GM19395 (cell line): ENCODE measurements around the gene FLACC1.
A peak's percentile ranks its signal among the peaks of the same experiment; 100 is the strongest.

Source experiments
- ATAC-seq: cut with Tn5 transposase; IDR thresholded peaks from one replicate; pipeline ENCODE4 v1.9.1; 2021; ENCODE audit warnings: mild to moderate bottlenecking, moderate library complexity; ENCODE audit not compliant: unreplicated experiment

Gene FLACC1

DNA sequence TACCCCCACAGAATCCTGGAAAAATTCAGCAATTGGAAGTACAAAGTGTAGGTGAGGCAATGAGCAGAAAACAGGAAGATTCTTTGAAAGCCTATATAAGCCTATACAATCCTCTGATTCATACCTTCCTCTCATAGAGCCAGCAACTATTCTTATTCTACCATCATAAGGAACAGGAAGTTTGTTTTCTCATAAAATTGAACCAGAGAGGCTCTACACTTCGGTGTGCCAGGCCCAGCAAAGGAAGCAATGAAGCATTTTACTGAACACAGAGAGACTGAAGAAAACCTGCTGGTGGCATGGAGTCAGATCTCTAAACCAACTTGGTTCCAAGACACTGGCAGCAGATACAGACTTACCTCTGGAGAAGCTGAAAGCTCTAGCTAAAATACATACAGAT lies 78.1 kb downstream of the FLACC1 start:
- ATAC-seq, result no peak

DNA sequence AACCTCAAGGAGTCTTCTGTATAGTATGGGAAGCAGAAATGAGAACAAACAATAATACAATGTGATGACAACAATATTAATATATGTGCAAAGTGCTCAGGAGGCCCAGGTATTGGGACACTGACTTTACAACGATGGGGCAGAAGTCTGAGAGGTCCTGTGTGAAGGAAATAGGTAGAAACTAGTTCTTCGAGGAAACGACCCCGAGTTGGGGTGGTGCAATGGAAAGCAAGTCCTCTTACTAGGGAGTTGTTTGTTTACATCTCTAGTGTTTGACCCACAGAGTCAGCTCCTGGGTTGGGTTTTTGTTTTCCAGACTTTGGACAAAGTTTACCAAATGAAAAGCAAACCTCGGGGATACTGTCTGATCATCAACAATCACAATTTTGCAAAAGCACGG lies 80.6 kb downstream of the FLACC1 start:
- no peak for ATAC-seq

DNA sequence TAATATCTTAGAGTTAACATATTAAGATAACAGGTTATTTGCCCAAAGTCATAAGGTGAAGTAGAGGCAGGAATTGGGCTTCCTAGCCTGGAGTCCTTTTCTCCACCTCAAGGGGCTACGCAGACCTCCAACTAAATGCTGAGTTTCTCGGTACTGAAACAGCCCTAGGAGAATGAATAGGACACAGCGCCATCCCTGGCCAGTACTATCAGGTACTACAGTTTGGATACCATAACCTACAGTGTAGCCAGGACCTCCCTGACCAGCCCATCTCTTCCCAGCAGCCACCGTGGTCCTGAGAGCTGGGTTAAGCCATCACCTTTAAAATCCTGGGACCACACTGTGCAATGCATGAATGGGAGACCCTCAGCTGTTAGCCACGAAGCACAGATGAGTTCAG lies 81.2 kb downstream of the FLACC1 start:
- ATAC-seq, result no peak

DNA sequence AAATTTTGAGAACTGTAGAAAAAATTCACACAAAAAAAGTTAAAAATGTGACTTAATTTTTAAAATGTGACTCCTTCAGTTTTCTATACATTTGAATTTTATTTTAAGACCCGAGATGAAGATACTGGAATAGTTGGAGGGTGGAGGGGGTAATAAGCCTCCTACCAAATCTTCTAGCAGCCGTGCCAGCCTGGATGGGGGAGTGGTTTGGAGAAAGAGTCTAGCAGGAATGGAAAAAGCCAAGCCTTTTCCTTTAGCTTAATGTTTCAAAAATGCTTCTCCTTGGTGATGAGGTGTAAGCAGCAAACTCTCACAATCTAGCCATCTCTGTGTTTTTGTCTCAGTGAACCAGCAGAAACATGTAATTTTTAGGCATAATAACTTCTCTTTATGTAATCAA lies 82.1 kb downstream of the FLACC1 start:
- ATAC-seq, result no peak

DNA sequence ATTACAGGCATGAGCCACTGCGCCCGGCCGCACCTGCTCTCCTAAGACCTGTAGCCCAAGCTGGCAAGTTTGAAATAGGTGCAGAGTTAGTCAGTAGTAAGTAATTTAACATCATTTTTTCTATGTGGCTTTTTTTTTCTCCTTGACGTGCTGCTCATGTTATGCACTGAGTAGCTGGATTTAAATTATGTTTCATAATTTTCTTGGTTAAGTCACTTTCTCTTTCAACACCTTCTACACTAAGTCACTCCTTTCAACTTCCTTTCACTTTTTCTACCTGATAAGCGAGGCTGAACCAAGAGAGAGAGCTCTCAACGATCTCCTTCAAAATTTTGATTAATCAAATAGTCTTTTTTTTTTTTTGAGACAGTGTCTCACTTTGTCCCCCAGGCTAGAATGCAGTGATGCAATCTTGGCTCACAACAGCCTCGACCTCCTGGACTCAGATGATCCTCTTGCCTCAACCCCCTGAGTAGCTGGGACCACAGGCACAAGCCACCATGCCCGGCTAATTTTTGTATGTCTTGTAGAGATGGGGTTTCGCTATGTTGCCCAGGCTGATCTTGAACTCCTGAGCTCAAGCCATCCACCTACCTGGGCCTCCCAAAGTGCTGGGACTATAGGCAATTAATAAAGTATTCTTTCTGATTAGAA lies 83.7 kb downstream of the FLACC1 start:
- no peak for ATAC-seq

DNA sequence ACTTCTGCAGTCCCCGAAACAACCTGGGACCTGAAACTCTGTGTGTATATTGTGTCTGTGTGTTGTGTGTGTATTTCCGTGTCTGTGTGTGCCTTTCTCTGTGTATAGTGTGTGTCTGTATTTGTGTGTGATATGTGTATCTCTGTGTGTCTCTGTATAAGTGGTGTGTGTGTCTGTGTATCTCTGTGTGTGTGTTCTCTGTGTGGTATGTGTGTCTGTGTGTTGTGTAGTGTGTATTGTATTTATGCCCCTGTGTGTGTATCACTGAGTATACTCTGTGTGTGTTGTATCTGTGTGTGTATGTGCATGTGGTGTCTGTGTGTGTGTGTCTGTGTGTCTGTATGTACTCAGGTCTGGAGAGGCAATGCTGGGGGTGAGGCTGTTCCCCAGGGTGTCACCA lies 85.2 kb downstream of the FLACC1 start:
- no peak for ATAC-seq

DNA sequence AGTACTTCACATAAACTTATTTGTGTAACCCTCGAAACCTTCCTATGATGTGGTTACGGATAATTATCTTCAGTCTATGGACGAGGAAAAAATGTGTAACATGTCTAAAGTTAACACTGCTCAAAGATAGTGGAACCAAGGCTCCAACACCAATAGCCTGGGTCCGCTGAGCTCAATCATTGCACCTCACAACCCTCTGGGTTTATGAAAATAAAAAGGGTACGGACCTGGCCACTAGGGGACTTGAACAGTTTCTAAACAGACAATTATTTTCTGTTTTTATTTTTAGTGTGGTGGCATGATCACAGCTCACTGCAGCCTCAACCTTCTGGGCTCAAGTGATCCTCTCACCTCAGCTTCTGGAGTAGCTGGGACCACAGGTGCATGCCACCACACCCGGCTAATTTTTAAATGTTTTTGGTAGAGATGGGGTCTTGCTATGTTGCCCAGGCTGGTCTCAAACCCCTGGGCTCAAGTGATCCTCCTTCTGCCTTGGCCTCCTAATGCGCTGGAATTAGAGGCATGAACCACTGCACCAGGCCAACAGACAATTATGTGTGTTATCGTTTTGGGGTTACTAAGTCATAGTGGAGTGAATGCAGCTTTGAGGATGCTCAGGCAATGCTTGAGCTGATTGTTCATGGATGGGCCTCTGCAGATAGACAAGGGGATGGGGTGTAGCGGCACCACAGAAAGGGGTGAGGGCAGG lies 86.7 kb downstream of the FLACC1 start:
- ATAC-seq, result no peak

DNA sequence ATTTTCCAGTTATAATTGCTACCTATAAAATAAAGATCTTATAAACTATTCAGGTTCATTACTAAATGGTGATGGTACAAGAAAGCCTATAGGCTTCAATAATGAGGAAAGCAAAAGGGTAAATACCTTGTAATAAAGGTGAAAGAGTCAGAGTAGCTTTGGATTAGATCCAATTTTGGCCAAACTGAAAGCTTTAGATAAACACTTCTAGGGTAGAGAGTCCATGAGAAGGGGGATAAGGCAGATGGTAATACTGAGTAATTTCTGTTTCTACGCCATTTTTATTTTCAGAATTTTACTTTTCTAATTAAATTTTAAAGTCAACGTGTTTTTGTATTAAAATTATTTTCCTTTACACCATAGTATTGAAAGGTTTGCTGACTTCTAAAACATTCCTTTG lies 87.4 kb downstream of the FLACC1 start:
- ATAC-seq, result no peak

DNA sequence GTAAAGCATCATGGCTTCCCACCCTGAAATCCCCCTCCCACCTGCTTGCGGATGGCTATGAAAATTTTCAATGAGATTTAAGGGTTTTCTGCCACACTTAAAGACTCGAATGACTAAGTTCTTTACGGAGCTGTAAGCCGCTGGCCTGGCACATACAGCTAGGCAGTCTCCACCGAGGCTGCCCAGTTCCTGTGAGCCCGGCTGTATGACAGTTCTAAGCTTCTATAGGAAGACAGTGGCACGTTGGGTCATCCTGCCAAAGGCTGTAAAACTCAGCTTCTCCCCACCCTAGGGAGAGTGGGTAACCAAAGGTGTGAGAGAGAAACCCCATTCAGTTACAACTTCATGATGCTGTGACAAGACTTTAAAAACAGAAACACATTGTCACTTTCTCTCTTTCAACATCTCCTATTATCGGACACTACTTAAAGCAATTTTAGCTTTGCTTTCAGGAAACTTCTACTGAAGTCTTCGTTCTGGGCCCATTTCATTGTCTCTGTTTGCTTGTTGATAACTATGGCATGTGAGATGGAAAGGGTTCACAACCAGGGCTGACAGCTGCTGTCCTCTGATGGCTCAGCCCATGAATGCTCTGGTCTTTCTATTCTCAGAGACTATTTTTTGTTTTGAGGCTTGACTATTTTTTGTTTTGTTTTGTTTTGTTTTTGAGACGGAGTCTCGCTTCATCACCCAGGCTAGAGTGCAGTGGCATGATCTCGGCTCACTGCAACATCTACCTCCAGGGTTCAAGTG lies 89.7 kb downstream of the FLACC1 start:
- ATAC-seq, result no peak

DNA sequence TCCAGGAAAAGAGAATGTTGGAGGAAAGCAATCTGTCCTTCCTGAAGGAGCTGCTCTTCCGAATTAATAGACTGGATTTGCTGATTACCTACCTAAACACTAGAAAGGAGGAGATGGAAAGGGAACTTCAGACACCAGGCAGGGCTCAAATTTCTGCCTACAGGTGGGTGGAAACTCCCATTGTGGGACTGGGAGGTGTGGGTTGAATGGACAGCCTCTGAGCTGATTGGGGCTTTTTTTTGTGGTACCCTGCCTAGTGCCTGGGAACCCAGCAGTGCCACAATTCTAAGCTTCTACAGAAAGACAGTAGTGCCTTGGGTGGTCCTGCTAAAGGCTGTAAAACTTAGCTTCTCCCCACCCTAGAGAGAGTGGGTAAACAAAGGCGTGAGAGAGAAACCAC lies 90.5 kb downstream of the FLACC1 start:
- ATAC-seq, result no peak

DNA sequence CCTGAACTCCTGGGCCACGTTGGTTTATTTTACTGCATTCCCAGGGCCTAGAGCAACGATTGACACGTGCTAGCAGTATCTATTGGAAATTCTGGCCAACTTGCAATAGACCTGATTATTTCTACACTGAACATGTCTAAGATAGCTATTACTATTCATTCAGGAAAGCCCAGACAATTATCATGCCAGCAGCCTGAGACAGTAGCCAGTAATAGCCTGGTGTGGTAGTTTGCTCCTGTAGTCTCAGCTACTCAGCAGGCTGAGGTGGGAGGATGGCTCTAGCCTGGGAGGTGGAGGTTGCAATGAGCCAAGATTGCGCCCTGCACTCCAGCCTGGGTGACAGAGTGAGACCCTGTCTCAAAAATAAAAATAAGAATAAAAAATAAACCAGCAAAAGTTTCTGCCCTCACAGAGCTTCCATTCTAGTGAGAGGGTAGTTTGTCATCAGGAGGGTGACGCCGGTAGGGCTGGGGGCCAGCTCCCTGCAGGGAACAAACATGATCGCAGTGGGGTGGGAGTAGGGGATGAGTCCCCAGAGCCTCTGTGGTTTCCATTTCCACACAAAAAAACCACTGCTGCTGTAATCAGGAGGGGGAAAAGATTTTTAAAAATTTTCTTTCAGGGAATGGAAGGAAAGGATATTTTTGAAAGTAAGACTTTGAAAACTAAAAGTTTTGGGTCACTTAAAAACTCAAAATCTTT lies 92.5 kb downstream of the FLACC1 start:
- ATAC-seq, result no peak

DNA sequence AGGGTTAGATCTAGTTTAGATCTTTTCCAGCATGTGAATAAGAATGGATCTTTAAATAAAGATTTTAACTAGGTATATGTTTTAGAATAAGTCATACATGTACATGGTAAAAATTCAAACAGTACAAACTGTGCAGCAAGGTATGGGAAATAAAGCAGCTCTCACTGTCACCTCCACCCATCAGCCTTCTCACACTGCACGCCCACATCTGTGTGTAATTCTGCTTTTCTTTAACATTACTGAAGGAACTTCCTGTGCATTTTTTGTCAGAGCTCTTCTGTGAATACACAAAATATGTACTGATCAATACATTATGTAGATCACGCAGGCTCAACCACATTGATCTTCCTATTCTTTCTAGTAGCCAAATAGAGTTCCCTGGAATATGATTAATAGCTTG lies 93.4 kb downstream of the FLACC1 start:
- ATAC-seq, result no peak

DNA sequence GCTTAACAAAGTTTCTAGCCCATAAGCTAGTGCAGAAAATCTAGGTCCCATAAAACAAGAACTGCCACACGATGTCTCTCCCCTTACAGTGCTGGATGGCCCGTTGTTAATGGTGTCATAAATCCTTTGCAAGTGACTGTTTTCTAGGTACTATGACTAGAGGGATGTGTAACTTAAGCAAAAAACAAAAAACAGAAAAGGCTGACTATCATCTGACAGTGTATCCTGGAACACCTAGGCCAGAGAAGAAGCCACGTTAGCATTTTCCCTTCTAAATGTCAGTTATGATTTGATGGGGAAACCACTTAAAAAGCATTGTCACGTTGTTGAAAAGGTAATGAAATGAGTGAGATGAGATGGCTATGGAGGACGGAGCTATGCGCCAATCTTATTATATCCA lies 94.4 kb downstream of the FLACC1 start:
- no peak for ATAC-seq

DNA sequence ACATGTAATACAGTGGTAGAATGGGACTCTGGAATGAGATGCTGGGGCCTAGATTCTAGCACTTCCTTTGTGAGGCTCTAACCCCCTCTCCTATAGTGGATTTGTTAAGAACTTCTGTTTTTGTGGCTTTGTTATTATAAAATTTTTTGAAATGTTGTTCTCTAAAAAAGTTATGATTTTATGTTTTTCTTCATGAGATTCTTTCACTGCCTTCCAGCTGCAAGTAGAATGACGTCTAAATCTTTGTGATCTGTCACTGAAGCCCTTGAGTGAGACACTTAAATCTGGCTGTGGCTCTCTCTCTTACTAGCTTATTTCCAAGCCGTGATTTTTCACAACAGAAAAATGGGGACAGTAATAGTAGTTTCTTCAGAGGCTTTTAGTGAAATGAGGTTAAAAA lies 95.2 kb downstream of the FLACC1 start:
- ATAC-seq, result no peak

DNA sequence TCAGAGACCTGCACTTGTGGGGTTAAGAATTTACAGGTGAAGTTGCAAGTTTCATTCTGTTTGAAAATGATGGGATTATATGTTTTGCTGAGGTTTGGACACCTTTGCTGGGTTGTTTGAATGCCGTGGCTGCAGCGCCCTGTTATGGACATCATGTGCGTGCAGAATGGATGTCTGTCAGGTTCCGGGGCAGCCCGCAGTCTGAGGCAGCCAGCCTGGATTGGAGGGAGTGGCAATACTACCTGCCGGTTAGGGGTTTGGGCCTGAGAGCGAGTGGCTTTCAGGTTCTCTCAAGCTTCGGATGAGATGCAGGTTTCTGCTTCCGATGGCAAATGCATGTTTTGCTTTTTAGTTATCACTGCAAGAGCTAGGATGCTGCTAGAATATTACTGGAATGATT lies 95.7 kb downstream of the FLACC1 start:
- no peak for ATAC-seq

DNA sequence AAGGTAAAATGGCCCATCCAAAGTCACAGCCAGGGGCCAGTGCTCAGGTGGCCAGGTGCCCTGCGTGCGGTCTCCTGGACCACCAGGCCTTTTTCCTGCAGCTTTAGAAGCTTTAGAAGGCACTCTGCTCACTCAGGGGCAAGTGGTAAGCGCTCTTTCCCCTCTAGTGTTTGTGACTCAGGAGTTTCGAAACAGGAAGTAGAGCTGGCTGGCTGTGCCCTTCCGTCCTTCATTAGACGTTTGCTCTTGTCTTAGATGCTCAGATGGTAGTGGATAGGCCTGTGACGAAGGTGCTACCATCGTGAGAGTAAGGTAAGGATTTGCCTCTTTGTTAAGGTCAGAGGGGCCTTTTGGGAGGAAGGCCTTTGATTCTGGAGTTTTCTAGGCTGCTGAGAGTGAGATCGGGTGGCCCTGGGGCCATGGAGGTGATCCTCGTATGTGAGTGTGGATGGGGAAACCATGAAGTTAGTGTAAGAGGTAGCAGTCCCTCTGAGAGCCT lies 96.8 kb downstream of the FLACC1 start, which contains the start of gene CASP8:
Gene CASP8 (plus strand): TSS at position 235 of the 499 bp plus-strand sequence. CDS start 5,951 bp downstream, outside the sequence.
- peak; percentile 41 for ATAC-seq

DNA sequence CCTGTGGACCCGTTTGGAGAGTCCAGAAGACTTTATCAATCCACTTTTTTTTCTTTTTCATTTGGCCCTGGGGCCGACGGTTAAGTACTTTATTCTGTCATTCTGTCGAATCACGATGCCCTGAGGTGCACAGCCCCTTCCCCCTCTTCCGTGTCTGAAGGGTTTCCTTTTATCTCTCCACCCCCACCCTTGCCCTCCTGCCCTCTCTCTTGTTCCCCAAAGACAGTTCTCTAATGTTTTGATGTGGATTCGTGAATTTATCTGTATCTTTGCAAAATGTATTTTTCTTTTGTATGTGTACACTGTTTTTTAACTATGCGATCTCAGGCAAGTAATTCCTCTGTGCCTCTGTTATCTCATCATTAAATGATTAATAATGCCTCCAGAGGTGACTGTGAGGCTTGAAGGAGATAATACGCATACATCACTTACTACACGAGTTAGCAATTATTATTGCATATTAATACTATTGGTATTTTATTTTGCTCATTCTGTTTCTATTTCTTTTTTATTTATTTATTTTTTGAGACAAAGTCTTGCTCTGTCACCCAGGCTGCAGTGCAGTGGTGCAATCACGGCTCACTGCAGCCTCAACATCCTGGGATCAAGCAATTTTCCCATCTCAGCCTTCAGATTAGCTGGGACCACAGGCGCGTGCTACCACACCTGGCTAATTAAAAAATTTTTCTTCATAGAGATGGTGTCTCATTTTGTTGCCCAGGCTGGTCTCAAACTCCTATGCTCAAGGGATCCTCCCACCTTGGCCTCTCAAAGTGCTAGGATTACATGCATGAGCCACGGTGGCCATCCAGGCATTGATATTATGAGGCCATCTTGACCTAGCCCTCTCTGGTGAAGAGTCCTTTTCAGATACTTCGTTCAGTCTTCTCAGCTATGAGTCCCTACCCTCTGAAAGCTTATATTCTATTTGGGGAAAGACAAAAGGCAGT lies 98.2 kb downstream of the FLACC1 start:
- ATAC-seq, result peak; percentile 15

DNA sequence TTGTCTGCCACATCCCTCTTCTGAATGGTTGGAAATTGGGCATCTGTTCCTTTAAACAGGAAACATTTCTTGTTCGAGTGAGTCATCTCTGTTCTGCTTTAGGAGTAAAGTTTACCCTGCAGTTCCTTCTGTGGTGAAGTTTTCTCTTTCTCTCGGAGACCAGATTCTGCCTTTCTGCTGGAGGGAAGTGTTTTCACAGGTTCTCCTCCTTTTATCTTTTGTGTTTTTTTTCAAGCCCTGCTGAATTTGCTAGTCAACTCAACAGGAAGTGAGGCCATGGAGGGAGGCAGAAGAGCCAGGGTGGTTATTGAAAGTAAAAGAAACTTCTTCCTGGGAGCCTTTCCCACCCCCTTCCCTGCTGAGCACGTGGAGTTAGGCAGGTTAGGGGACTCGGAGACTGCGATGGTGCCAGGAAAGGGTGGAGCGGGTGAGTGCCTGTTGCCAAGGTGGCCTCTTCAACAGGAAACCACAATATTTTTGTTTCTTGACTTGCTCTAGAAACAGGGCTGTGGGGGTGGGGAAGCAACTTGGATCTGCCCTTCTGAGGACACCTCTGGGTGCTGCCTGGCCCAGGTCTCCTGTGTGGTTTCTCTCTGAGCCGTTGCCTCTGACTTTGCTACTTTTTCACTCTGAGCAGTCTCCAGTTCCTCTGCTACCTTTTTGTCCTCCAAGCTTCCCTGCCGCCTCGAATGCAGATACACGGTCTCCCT lies 99.0 kb downstream of the FLACC1 start:
- ATAC-seq, result peak; percentile 71

DNA sequence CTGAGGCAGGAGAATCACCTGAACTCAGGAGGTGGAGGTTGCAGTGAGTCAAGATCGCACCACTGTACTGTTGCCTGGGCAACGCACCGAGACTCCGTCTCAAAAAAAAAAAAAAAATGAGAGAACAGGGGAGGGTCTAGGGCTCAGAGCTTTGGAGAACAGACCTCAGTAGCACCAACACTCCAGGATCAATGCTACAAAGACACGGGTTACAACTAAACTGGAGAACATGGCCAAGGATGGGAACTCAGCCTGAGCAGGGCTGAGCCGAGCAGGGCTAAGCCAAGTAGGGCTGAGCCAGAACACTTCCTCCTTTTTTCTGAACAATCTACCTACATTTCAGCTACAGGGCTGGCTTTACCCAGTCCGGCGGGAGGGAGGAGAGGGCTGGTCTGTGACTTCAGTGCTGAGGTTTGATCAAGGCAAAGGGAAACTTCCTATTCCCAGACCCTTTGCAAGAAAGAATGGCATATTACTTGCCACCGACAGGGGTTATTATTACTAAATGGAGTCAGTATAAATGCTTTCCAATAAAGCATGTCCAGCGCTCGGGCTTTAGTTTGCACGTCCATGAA lies 99.7 kb downstream of the FLACC1 start:
- peak; percentile 52 for ATAC-seq
